Activated CD8-positive, alpha-beta memory T cell treated with anti-CD3 and anti-CD28 coated beads, Interleukin-2, amount 50 U/mL, for 24 hours (primary cell): ENCODE measurements around the gene SRM.
A peak's percentile ranks its signal among the peaks of the same experiment; 100 is the strongest.

Experiments used
- DNase-seq: peaks from one replicate; pipeline ENCODE4 v3.0.0-alpha.2; 2020; ENCODE audit errors: extremely low read depth

Gene SRM

DNA sequence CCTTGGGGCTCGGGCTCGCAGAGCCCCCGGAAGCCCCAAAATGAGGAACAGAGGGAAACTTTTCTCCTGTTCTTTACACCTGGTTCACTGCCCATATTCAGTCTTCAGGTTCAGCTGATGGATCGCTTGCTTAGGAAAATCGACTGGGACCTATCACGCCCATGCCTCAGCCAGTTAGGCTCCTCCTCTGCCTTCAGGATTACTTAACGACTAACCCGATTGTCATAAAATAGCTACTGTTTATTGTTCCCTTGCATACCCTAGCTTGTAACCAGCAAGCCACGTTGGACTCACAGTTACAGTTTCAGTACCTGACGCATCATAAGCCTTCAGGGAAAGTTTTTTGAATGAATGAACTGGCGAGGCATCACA is 46.7 kb downstream of the SRM start:
- no peak for DNase-seq

DNA sequence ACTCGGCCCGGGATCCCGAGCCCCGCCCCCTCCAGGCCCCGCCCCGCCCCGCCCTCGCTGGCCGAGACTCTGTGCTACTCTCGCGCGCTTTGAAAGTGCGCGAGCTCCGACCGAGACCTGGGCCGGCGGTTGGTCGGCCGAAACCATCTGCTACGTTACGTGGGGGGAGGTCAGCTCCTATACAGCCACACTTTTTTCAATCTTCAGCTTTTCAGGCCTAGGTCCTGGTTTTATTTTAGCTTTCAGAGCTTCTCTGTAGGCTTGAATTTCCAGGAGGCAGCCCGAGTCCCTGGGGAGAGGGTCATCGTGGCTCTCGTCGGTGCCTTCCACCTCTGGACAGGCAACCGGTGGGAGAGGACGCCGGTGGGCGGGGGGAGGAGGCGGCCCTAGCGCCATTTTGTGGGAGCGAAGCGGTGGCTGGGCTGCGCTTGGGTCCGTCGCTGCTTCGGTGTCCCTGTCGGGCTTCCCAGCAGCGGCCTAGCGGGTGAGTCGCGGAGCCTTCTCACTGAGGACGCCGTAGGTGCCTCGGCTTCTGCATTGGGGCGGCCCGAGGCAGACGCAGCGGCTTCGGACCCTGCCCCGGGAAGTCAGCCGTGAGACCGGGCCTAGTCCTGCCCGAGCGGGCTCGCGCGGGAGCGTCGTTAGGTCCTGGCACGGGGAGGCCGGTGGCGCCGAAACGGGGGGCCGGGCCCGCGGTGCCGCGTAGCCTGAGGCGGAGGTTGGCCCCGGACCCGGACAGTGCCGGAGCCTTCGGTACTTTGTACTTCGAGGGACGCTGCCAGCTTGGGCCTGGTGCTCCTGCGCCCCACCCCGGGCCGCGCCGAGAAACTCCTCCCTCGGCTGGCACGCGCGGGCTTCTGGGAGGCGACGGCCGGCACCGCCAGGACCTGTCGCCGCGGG is 47.3 kb downstream of the SRM start, which contains the start of gene TARDBP:
Gene TARDBP, plus strand, starts transcription at position 395 of the 900 bp plus-strand sequence. CDS start 1,074 bp downstream, outside the sequence.
- DNase-seq: peak; percentile 68
